Measurements from ENCODE around the gene RARRES1.

Gene RARRES1

GRCh38 chr3:158773845-158774830 lies 41.9 kb upstream of the RARRES1 start:
- H3K27me3 ChIP-seq (ENCODE audit: control insufficient read depth, insufficient read depth, low read length): no peaks in the 10 kb centered on the region
- H2AFZ ChIP-seq: no peak overlapping the region
- no peak overlapping the region for H3K4me2 ChIP-seq (ENCODE audit: low read length)
- no peak overlapping the region for H3K9ac ChIP-seq
- H3K79me2 ChIP-seq: no peaks in the 10 kb centered on the region
- no peak for TF ChIP-seq CTCF (IDR thresholded peaks at IDR 0.05)
- H3K27ac ChIP-seq: no peak overlapping the region
- no peaks in the 10 kb centered on the region for H3K4me1 ChIP-seq
- H3K4me3 ChIP-seq (ENCODE audit: low read depth, low read length): no peak overlapping the region
- no peaks in the 10 kb centered on the region for H3K36me3 ChIP-seq (ENCODE audit: control insufficient read depth, insufficient read depth, low read length)
- no peaks in the 10 kb centered on the region for H3K9me3 ChIP-seq (ENCODE audit: control insufficient read depth, low read length)

DNA sequence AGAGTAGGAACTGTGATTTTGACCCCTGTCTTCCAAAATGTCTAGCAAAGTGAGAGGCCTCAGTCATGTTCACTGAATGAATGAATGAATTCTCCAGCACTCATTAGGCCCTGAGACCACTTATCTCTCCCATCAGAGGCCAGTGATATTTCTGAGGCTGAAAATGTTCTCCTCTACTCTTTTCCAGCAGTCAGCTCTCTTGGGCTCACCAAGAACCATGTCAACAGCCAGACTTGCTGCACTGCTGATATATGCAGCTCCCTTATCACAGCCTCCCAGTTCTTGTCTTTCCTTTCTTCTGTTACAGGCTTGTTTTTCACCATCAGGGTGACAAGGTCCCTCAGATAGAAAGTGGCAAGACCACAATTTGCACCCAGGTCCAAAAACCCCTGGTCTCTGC lies 40.9 kb upstream of the RARRES1 start:
- Histone ChIP-seq H3K4me1 (no peaks in the 10 kb centered on the region), H3K27ac (no peak overlapping the region)
- TF ChIP-seq CTCF (IDR thresholded peaks at IDR 0.05): no peak

DNA sequence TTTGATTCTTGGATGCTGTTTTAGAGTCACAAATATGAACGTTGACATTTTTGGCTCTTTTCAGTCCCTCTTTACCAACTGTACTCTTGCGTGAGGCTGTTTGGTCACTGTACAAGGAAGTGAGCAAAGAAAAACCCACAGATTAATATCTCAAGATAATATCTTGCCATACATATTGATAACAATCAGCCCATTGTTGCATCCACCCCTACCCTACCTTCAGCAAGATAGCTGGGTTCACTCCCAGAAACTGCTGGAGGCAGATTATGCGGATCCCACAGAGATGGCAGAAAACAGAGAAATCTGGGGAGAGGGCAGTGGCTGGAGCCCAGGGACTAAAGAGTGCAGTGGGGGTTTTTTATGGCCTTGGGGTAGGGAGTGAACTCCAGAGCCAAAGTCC lies 39.7 kb upstream of the RARRES1 start:
- no peaks in the 10 kb centered on the region for H3K4me1 ChIP-seq
- no peak overlapping the region for H2AFZ ChIP-seq
- no peaks in the 10 kb centered on the region for H3K27me3 ChIP-seq (ENCODE audit: control insufficient read depth, insufficient read depth, low read length)
- no peak overlapping the region for H3K9ac ChIP-seq
- no peaks in the 10 kb centered on the region for H3K79me2 ChIP-seq
- no peak overlapping the region for H3K4me2 ChIP-seq (ENCODE audit: low read length)
- H3K4me3 ChIP-seq (ENCODE audit: low read depth, low read length): no peak overlapping the region
- H3K27ac ChIP-seq: no peak overlapping the region
- H3K36me3 ChIP-seq (ENCODE audit: control insufficient read depth, insufficient read depth, low read length): no peaks in the 10 kb centered on the region
- no peak for TF ChIP-seq CTCF (IDR thresholded peaks at IDR 0.05)
- no peaks in the 10 kb centered on the region for H3K9me3 ChIP-seq (ENCODE audit: control insufficient read depth, low read length)

More for the DNA sequence above, 40.9 kb upstream of the RARRES1 start:
- H3K4me3 ChIP-seq (ENCODE audit: low read depth, low read length): no peak overlapping the region
- H3K9ac ChIP-seq: no peak overlapping the region
- no peak overlapping the region for H3K4me2 ChIP-seq (ENCODE audit: low read length)
- H3K9me3 ChIP-seq (ENCODE audit: control insufficient read depth, low read length): no peaks in the 10 kb centered on the region
- no peak overlapping the region for H2AFZ ChIP-seq
- no peaks in the 10 kb centered on the region for H3K79me2 ChIP-seq
- no peaks in the 10 kb centered on the region for H3K36me3 ChIP-seq (ENCODE audit: control insufficient read depth, insufficient read depth, low read length)
- H3K27me3 ChIP-seq (ENCODE audit: control insufficient read depth, insufficient read depth, low read length): no peaks in the 10 kb centered on the region

GRCh38 chr3:158771577-158771976 lies 39.3 kb upstream of the RARRES1 start:
- H3K27me3 ChIP-seq (ENCODE audit: control insufficient read depth, insufficient read depth, low read length): no peaks in the 10 kb centered on the region

More at GRCh38 chr3:158771577-158771976, 39.3 kb upstream of the RARRES1 start:
- TF ChIP-seq CTCF (IDR thresholded peaks at IDR 0.05): no peak
- no peaks in the 10 kb centered on the region for H3K9me3 ChIP-seq (ENCODE audit: control insufficient read depth, low read length)
- no peaks in the 10 kb centered on the region for H3K36me3 ChIP-seq (ENCODE audit: control insufficient read depth, insufficient read depth, low read length)
- no peaks in the 10 kb centered on the region for H3K79me2 ChIP-seq
- H3K4me1 ChIP-seq: no peaks in the 10 kb centered on the region
- no peak overlapping the region for H2AFZ ChIP-seq
- H3K9ac ChIP-seq: no peak overlapping the region
- no peak overlapping the region for H3K4me2 ChIP-seq (ENCODE audit: low read length)
- H3K27ac ChIP-seq: no peak overlapping the region
- H3K4me3 ChIP-seq (ENCODE audit: low read depth, low read length): no peak overlapping the region

All from parathyroid adenoma (tissue), 2 donors.